BJ (cell line): ENCODE measurements around the gene PERCC1. TPM values are rescaled to one million over a fixed set of nuclear protein-coding genes. Genes with fewer than 3 reads are reported as not detected.

Experiments
- CTCF ChIA-PET: fragments of 350-600 bp; formaldehyde crosslinking; extraction: SDS; loops from one replicate; lab custom pipeline; 2021; ENCODE audit warnings: antibody characterized with exemption, inconsistent platforms; lab: Yijun Ruan, JAX
- POLR2A ChIA-PET: fragments of 300-600 bp; sonication (Branson Sonifier 250); formaldehyde crosslinking; extraction: SDS; loops from one replicate; lab custom pipeline; 2021; ENCODE audit warnings: antibody characterized with exemption; lab: Charles Lee
- DNase-seq: peaks from one replicate; pipeline ENCODE4 v3.0.0-alpha.2; 2011; ENCODE audit warnings: low read depth
- H3K27me3 ChIP-seq: 2 replicates; pipeline ENCODE4 v1.6.0; 2011; ENCODE audit warnings: low read length; ENCODE audit not compliant: control insufficient read depth, insufficient read depth
- H3K36me3 ChIP-seq: 2 replicates; pipeline ENCODE4 v1.5.1; 2011; ENCODE audit warnings: low read length; ENCODE audit not compliant: control insufficient read depth, insufficient read depth
- H3K4me3 ChIP-seq: 2 replicates; pipeline ENCODE4 v1.5.1; 2011; ENCODE audit warnings: low read depth, mild to moderate bottlenecking, control low read depth, low read length
- polyA plus RNA-seq: library from polyadenylated mRNA; depleted of rRNA; stranded (reverse); fragments of >200 nt; gene quantifications from 2 replicates; pipeline ENCODE4 v1.2.3, GENCODE V29; 2011
- TF ChIP-seq, protein P1 (sequence below): IDR thresholded peaks from 2 replicates; pipeline ENCODE4 v1.5.1; 2011; ENCODE audit warnings: low read depth, mild to moderate bottlenecking, control low read depth, inconsistent platforms, low read length, moderate library complexity; ENCODE audit not compliant: insufficient read depth

The PERCC1 gene
- polyA plus RNA-seq, 1 experiment: not detected

DNA sequence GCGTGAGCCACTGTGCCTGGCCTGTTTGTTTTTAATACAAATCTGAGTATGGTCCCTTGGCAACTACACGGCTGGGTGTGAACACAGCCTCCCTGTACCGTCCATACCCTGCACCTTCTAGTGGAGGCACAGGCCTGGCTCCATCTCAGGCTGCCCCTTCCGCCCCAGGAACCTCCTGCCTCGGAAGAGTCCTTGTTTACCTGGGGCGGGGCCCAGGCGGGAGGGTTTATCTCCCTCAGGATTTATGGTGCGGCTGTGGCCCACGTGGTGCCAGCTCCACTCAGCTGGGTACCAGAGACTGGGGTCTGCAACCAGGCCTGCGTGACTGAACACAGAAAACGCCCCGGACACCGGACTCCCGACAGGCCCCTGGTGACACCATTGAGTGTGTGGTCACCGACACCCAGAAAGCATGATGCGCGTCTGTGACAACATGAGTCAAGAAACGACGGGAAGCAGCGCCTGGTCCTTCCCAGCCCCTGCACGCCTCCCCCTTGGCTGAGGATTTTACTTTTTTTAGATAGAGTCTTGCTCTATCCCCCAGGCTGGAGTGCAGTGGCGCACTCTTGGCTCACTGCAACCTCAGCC, 35.3 kb upstream of the PERCC1 start:
- POLR2A ChIA-PET: no interaction called here
- TF ChIP-seq, protein P1, sequence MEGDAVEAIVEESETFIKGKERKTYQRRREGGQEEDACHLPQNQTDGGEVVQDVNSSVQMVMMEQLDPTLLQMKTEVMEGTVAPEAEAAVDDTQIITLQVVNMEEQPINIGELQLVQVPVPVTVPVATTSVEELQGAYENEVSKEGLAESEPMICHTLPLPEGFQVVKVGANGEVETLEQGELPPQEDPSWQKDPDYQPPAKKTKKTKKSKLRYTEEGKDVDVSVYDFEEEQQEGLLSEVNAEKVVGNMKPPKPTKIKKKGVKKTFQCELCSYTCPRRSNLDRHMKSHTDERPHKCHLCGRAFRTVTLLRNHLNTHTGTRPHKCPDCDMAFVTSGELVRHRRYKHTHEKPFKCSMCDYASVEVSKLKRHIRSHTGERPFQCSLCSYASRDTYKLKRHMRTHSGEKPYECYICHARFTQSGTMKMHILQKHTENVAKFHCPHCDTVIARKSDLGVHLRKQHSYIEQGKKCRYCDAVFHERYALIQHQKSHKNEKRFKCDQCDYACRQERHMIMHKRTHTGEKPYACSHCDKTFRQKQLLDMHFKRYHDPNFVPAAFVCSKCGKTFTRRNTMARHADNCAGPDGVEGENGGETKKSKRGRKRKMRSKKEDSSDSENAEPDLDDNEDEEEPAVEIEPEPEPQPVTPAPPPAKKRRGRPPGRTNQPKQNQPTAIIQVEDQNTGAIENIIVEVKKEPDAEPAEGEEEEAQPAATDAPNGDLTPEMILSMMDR: no peak
- Histone ChIP-seq H3K36me3 (peaks cover 29% of the 10 kb centered on the region), H3K27me3 (no peaks in the 10 kb centered on the region), H3K4me3 (no peak overlapping the region)
- no peak for DNase-seq
- CTCF ChIA-PET: interaction anchor here (0.8 kb wide), 1 partner anchor 12 kb away, joined by 3 read pairs; no protein-coding TSS in a partner anchor

DNA sequence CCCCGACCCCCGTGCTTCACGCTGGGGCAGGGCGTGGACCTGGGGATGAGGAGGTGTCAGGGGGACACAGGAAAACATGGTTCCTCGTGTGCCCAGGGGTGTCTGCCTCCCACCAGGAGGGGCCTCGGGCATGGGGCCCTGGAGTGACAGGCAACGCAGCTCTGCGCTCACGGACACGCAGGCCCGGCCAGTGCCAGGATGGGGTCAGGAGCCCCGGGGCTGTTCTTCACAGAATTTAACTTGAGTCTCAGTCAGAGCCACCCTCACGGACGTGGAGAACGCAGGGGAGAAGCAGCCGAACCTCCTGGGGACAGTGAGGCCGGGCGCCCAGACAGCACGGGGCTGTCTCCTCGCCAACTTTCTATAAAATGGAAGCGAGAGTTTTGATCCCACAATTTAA, 33.1 kb upstream of the PERCC1 start:
- TF ChIP-seq, protein P1: no peak
- Histone ChIP-seq H3K36me3 (peaks cover 32% of the 10 kb centered on the region), H3K4me3 (no peak overlapping the region), H3K27me3 (no peaks in the 10 kb centered on the region)
- ChIA-PET CTCF (no interaction called here), POLR2A (no interaction called here)
- no peak for DNase-seq

DNA sequence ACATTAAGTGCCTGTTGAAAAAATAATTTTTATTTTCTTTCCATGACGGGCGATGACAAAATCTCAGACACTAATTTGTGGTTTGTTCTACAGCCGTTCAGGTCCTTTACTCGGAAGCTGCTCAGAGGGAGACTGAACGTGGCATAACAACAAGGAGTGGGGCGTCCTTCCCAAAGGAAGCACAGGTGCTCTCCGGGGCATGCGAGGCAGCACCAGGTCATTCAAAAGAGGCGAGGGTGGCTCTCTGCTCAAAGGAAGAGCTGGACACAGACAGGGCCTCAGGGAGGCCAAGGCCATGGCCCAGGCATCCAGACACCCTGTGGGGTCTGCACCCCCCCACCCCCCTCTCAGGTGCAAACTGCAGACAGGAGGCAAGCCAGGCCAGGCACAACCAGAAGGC, 32.5 kb upstream of the PERCC1 start:
- no peak for DNase-seq
- POLR2A ChIA-PET: no interaction called here
- CTCF ChIA-PET: no interaction called here
- Histone ChIP-seq H3K36me3 (peaks cover 32% of the 10 kb centered on the region), H3K27me3 (no peaks in the 10 kb centered on the region), H3K4me3 (no peak overlapping the region)
- TF ChIP-seq, protein P1: no peak

DNA sequence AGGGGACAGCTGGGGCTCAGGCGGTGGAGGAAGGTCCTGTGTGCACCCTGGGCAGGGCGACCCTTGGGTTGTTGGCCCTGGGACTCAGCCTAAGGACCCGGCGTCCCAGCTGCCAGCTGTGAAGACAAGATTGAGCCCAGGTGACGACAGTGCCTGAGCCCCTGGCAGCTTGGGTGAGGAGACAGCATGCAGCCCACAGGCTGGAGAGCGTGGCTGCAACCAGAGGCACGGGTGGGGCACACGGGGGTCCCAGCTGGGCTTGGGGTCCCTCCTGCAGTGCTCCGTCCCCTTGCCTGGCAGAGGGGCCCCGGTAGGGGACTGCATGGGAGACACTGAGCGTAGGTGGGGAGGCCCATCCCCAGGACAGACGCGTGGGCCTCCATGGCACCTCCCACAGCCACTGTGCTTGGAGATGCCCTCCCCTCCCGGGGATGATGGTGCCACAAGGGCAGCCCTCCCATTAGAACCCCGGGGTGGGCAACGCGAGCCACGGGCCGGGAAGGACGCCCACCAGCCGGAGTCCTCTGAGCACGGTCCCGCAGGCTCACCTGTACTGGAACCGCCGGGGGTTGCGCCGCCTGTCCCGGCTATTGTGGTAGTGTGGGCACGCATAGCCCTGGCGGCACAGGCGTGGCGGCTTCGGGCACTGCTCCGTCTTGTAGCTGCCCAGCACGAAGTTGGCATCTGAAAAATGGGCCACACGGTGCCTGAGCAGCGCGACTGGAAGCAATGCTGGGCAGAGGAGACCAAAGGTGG, 31.9 kb upstream of the PERCC1 start:
- Histone ChIP-seq H3K27me3 (no peaks in the 10 kb centered on the region), H3K4me3 (no peak overlapping the region), H3K36me3 (peaks cover 30% of the 10 kb centered on the region)
- ChIA-PET CTCF (no interaction called here), POLR2A (no interaction called here)
- no peak for DNase-seq
- TF ChIP-seq, protein P1: no peak

DNA sequence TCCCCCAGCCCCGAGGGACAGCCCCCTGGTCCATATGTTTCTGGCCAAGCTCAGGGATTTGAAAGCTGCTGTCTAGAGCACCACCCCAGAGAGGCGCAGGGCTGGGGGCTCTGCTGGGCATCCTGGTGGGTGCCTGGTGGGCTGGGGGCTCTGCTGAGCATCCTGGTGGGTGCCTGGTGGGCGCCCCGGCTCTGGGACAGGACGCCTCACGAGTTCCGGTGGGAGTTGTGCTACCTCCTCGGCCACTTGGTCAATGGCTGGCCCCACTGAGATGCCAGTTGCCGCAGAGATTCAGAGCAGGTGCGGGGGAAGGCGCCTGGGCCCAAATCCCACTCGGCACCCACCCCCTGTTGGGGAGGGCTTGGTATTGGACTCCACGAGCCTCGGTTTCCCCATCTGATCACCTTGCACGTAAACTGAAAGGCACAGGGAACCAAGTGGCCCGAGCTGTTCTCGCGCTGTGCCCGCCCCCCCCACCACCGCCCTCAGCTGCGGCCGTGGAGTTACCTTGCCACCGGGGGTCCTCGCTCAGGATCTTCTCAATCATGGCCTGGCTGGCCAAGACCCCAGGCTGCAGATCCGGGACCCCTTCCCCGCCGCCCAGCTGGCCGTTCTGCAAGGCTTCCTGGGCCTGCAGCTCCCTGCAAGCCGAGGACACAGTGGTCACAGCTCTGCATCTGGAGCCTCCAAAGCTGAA, 29.7 kb upstream of the PERCC1 start:
- POLR2A ChIA-PET: no interaction called here
- no peaks in the 10 kb centered on the region for H3K27me3 ChIP-seq
- no peak for DNase-seq
- H3K4me3 ChIP-seq: no peak overlapping the region
- CTCF ChIA-PET: interaction anchor here (1.0 kb wide), 1 partner anchor 100 kb away, joined by 3 read pairs; no protein-coding TSS in a partner anchor
- H3K36me3 ChIP-seq: peaks cover 33% of the 10 kb centered on the region
- TF ChIP-seq, protein P1: no peak
